Fibroblast of pulmonary artery (primary cell): ENCODE results near the gene TSHZ2.

Source experiments
- DNase-seq: peaks from one replicate; pipeline ENCODE4 v3.0.0-alpha.2; 2010; ENCODE audit warnings: low read depth
- H3K4me3 ChIP-seq: replicated peaks from 2 replicates; pipeline ENCODE4 v1.5.1; 2011; ENCODE audit warnings: low read depth, mild to moderate bottlenecking, control low read depth, low read length, moderate library complexity
- TF ChIP-seq, protein P1 (sequence below): IDR thresholded peaks from 2 replicates; pipeline ENCODE4 v1.5.1; 2011; ENCODE audit warnings: mild to moderate bottlenecking, control low read depth, low read length, inconsistent platforms; ENCODE audit errors: missing control alignments

TSHZ2 gene

DNA sequence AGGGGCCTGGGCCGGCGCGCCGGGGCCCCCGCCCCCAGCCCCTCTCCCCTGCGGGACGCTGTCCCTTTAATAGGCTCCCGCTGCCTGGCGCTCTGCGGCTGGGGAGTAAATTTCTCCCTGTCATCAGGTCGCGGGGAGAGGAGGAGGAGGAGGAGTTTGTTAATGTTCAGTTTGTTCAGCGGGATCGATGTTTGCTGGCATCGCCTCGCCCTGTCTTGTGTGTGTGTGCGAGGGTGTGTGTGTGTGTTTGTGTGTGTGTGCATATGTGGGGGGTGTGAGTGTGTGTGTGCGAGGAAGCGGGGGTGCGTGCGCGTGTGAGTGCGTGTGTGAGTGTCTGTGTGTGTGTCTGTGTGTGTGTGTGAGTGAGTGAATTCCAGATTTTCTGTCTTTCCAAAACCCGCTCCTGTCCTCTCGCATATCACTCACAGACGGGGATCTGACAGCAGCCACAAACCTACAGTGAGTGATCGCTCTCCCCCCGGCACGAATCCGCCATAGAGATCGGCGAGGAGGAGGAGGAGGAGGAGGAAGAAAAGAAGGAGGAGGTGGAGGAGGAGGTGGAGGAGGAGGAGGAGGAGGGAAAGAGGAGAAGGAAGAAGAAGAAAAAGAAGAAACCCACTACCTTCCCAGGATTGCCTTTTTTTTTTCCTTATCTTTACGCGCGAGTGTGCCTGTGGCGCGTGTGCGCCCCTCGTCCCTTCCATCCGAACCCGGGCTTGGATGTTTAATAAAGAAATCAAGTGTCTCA is at the start of gene TSHZ2:
TSHZ2 (plus strand) TSS at position 169 of the 748 bp plus-strand sequence. CDS start 936 bp downstream, outside the sequence.
- TF ChIP-seq, protein P1, sequence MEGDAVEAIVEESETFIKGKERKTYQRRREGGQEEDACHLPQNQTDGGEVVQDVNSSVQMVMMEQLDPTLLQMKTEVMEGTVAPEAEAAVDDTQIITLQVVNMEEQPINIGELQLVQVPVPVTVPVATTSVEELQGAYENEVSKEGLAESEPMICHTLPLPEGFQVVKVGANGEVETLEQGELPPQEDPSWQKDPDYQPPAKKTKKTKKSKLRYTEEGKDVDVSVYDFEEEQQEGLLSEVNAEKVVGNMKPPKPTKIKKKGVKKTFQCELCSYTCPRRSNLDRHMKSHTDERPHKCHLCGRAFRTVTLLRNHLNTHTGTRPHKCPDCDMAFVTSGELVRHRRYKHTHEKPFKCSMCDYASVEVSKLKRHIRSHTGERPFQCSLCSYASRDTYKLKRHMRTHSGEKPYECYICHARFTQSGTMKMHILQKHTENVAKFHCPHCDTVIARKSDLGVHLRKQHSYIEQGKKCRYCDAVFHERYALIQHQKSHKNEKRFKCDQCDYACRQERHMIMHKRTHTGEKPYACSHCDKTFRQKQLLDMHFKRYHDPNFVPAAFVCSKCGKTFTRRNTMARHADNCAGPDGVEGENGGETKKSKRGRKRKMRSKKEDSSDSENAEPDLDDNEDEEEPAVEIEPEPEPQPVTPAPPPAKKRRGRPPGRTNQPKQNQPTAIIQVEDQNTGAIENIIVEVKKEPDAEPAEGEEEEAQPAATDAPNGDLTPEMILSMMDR: no peak
- H3K4me3 ChIP-seq: peak within 1 kb of the TSS; percentile 56
- DNase-seq: peak; percentile 65

- no peak overlapping the region for H3K4me3 ChIP-seq
- TF ChIP-seq, protein P1: no peak
- DNase-seq: no peak
Observed at GRCh38 chr20:52922436-52922835, 49.7 kb upstream of the TSHZ2 start.

DNA sequence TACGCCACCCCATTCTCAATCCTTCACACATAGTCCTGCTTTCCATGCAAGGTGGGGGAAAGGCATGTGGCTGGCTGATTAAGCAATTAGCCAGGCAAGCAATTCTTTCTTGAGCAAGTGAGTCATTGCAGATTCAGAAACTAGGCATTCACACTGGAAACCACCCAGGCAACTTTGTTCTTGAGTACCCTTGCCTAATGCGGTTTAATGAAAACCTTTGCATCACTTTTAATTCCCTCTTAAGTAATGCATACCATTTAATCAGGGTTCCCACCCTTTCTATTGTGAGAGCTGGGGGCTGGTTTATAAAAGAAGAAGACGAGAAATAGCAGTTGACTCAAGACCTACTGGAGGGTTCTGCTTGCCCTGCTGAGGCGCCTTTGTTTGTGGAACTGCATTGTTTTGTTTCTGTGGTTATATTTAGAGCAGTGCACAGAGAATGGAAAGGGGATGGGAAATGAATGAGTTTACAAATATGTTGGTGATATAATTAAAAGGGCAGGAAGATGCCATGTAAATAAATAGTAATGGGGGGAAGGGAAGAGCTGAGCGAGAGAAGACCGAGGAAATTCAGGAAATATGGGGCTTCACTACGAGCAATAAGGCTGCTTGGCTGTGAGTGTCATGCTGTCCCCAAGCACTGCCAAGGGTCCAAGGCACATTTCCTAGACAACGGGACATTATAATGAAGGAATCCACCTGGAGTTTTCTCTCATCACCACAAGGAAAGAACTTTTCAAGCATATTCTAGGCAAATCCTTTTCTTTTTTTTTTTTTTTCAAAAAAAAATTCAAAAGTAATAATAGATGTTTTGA is 48.8 kb upstream of the TSHZ2 start:
- H3K4me3 ChIP-seq: no peak overlapping the region
- DNase-seq: peak; percentile 86
- TF ChIP-seq, protein P1: no peak

GRCh38 chr20:52924411-52925271 is 47.5 kb upstream of the TSHZ2 start:
- TF ChIP-seq, protein P1: no peak
- H3K4me3 ChIP-seq: no peak overlapping the region
- DNase-seq: no peak

DNA sequence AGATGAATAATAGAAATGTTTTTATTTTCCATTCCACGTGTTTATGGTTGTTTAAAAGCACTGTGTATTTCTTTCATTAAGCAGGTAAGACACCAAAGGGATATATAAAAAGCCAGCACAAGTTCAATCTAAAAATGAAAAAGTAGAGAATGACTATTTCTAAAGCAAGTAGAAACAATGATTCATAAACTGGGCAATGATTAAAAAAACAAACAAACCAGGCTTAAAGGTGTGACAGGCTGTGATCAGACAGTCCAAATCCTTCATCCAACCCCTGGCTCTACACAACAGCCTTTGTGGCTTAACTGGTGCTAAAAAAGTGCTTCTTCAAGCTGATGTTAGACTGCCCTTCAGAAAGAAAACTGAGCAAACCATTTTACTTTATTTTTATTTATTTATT is 45.7 kb upstream of the TSHZ2 start:
- no peak overlapping the region for H3K4me3 ChIP-seq
- TF ChIP-seq, protein P1: no peak
- no peak for DNase-seq

DNA sequence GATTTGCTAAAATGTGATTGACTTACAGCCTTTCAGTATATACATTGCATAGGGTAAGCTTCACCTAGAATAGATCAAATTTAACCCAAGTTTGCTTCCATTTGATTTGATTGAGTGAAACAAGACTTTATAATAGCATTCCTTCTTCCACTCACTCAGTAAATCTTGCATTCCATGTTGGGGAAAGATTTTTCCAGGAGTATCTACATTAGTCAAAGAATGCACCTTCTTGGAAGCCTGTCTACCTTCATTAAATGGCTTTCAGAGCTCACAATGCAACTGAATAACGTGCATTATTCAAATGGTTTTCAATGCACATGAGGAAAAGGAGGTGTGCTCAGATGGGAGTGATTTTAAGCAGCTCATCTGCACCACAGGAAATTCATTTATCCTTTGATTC is 38.3 kb upstream of the TSHZ2 start:
- no peak for DNase-seq
- TF ChIP-seq, protein P1: no peak
- no peak overlapping the region for H3K4me3 ChIP-seq
